RPMI7951 (cell line): ENCODE measurements around the gene TMEM45B. TPM values are rescaled to one million over a fixed set of nuclear protein-coding genes. Genes with fewer than 3 reads are reported as not detected.

Source experiments
- total RNA-seq: library from RNA; depleted of rRNA; stranded (reverse); fragments of >200 nt; shearing (Covaris generic); gene quantifications from 2 replicates; pipeline ENCODE4 v1.2.3, GENCODE V29; 2014; rRNA removed

Gene TMEM45B
- total RNA-seq, 1 experiment from 2014 or later: not detected

Other genes with a start within 250 kb of the TMEM45B start
- 13.8 and 18.5 TPM in 2 replicates for gene NFRKB, start 79.7 kb downstream of the TMEM45B start, total RNA-seq
- 6.0 and 6.5 TPM in 2 replicates for gene PRDM10, start 187.0 kb downstream of the TMEM45B start, total RNA-seq